Thyroid gland (tissue), 4 donors: ENCODE data around the gene NXPH4. TPM values are rescaled to one million over a fixed set of nuclear protein-coding genes. Genes with fewer than 3 reads are reported as not detected.

Experiments used
- DNase-seq, 2 donors: peaks; one replicate each; pipeline ENCODE4 v3.0.0-alpha.2; 2019
- H3K27ac ChIP-seq, 3 donors: fragments of 200-600 bp; sonication (generic); 1 replicate in 2 of 3; 2 replicates in 1 of 3; pipeline ENCODE4 v1.5.1; 2016 to 2019; ENCODE audit warnings: mild to moderate bottlenecking in 1 of 3, moderate library complexity in 1 of 3
- H3K27me3 ChIP-seq: fragments of 200-600 bp; sonication (generic); one replicate; pipeline ENCODE4 v1.5.1; 2019
- H3K36me3 ChIP-seq, 2 donors: fragments of 200-600 bp; sonication (generic); one replicate each; pipeline ENCODE4 v1.5.1; 2016 to 2019
- H3K4me1 ChIP-seq, 2 donors: fragments of 200-600 bp; sonication (generic); one replicate each; pipeline ENCODE4 v1.5.1; 2017 to 2019
- H3K4me3 ChIP-seq, 3 donors: fragments of 200-600 bp; sonication (generic); replicated peaks in 1 of 3; 1 replicate in 2 of 3; 2 replicates in 1 of 3; pipeline ENCODE4 v1.5.1; 2016; ENCODE audit warnings: mild to moderate bottlenecking in 1 of 3
- H3K9me3 ChIP-seq: fragments of 200-600 bp; sonication (generic); one replicate; pipeline ENCODE4 v1.5.1; 2017
- POLR2A ChIP-seq, 2 donors: fragments of 450-650 bp; IDR thresholded peaks; one replicate each; pipeline ENCODE4 v1.6.1; 2017; ENCODE audit warnings: antibody characterized with exemption in 2 of 2, mild to moderate bottlenecking in 2 of 2, moderate library complexity in 1 of 2
- WGBS, 2 donors: methylation state at CpG; one replicate each; pipeline ENCODE4 v1.1.5; 2017; 5-methylcytosine and 5-hydroxymethylcytosine counted together
- intact Hi-C: fragments of 100-400 bp; cut with DNase I; formaldehyde crosslinking; loops from one replicate; pipeline ENCODE4 v1.15.1; 2023
- total RNA-seq, 4 donors: library from RNA; depleted of rRNA; stranded (reverse); fragments of >200 nt; gene quantifications; one replicate each; pipeline ENCODE4 v1.2.3, GENCODE V29; 2016
- TF ChIP-seq, protein P1 (sequence below), 6 experiments: fragments of 200-600 bp in 3 of 6; fragments of 450-650 bp in 3 of 6; sonication (generic) in 3 of 6; IDR thresholded peaks; one replicate each; pipeline ENCODE4 v1.5.1; 2016 to 2019; ENCODE audit warnings: antibody characterized with exemption in 6 of 6, mild to moderate bottlenecking in 2 of 6, inconsistent platforms in 1 of 6, moderate library complexity in 1 of 6

Gene NXPH4
- total RNA-seq, 4 donors from 2014 or later = 0.27 TPM; not detected in 3

DNA sequence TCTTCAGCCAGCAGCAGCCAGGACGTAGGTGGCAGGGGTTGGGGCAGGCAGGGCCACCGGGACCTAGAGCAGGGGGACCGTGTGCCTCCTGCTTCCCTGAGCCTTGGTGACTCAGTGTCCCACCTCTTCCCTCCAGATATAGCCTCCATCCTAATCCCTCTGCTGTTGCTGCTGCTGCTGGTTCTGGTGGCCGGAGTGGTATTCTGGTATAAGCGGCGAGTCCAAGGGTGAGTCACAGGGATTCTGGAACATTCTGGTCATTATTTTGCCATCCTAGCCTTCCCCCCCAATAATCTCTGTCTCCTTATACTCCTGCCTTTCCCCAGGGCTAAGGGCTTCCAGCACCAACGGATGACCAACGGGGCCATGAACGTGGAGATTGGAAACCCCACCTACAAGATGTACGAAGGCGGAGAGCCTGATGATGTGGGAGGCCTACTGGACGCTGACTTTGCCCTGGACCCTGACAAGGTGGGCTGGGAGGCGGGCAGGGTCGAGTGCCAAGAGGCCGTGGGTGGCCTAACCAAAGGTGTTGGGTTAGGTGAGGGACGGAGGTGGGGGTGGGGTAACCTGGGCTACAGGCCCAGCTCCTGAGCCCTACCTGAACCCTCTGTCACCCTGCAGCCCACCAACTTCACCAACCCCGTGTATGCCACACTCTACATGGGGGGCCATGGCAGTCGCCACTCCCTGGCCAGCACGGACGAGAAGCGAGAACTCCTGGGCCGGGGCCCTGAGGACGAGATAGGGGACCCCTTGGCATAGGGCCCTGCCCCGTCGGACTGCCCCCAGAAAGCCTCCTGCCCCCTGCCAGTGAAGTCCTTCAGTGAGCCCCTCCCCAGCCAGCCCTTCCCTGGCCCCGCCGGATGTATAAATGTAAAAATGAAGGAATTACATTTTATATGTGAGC lies 4.5 kb upstream of the NXPH4 start:
- H3K4me1 ChIP-seq = peaks cover 3 to 24% of the 10 kb centered on the region in 2 donors
- intact Hi-C loops = no loop called here
- H3K27me3 ChIP-seq = peaks cover 2% of the 10 kb centered on the region
- H3K4me3 ChIP-seq = no peak overlapping the region
- no peak for DNase-seq
- WGBS, 2 donors = 89 to 92% methylated on average over 24 to 27 of the region's 27 CpGs
- TF ChIP-seq, protein P1, sequence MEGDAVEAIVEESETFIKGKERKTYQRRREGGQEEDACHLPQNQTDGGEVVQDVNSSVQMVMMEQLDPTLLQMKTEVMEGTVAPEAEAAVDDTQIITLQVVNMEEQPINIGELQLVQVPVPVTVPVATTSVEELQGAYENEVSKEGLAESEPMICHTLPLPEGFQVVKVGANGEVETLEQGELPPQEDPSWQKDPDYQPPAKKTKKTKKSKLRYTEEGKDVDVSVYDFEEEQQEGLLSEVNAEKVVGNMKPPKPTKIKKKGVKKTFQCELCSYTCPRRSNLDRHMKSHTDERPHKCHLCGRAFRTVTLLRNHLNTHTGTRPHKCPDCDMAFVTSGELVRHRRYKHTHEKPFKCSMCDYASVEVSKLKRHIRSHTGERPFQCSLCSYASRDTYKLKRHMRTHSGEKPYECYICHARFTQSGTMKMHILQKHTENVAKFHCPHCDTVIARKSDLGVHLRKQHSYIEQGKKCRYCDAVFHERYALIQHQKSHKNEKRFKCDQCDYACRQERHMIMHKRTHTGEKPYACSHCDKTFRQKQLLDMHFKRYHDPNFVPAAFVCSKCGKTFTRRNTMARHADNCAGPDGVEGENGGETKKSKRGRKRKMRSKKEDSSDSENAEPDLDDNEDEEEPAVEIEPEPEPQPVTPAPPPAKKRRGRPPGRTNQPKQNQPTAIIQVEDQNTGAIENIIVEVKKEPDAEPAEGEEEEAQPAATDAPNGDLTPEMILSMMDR (IDR thresholded peaks at IDR 0.05) = no peak
- TF ChIP-seq POLR2A (IDR thresholded peaks at IDR 0.05) = no peak
- no peak overlapping the region for H3K27ac ChIP-seq
- no peaks in the 10 kb centered on the region for H3K9me3 ChIP-seq
- no peaks in the 10 kb centered on the region for H3K36me3 ChIP-seq

DNA sequence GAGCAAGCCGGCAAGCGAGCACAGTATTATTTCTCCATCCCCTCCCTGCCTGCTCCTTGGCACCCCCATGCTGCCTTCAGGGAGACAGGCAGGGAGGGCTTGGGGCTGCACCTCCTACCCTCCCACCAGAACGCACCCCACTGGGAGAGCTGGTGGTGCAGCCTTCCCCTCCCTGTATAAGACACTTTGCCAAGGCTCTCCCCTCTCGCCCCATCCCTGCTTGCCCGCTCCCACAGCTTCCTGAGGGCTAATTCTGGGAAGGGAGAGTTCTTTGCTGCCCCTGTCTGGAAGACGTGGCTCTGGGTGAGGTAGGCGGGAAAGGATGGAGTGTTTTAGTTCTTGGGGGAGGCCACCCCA lies 3.9 kb upstream of the NXPH4 start:
- Histone ChIP-seq H3K4me1 (peaks cover 8 to 30% of the 10 kb centered on the region in 2 donors), H3K36me3 (no peaks in the 10 kb centered on the region), H3K4me3 (no peak overlapping the region), H3K9me3 (no peaks in the 10 kb centered on the region), H3K27ac (no peak overlapping the region), H3K27me3 (peaks cover 6% of the 10 kb centered on the region)
- DNase-seq = no peak
- intact Hi-C loops = no loop called here
- TF ChIP-seq, protein P1 (IDR thresholded peaks at IDR 0.05) = no peak
- TF ChIP-seq POLR2A (IDR thresholded peaks at IDR 0.05) = no peak
- WGBS, 2 donors = 84 to 87% methylated on average over 7 of the region's 7 CpGs

DNA sequence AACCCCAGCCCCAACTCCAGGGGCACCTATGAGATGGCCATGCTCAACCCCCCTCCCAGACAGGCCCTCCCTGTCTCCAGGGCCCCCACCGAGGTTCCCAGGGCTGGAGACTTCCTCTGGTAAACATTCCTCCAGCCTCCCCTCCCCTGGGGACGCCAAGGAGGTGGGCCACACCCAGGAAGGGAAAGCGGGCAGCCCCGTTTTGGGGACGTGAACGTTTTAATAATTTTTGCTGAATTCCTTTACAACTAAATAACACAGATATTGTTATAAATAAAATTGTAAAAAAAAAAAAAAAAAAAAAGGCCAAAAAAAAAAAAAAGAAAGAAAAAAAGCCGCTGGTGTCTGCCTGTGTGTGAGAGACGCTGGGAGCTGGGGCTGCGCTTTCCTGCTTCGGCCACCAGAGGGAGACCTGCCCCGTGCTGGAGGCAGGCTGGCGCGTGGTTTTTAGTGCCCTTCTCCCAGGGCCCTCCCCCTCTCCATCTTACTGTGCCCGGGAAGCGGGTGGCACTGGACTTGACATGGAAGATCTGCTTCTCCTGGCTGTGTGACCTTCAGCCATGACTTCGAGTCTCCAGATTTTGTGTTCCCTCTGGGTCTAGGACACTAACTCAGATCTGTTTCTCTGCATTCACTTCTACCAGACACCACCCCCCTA lies 3.4 kb upstream of the NXPH4 start:
- peak; percentile 86 for DNase-seq
- H3K9me3 ChIP-seq = no peaks in the 10 kb centered on the region
- intact Hi-C loops = no loop called here
- H3K27ac ChIP-seq = no peak overlapping the region
- TF ChIP-seq POLR2A (IDR thresholded peaks at IDR 0.05) = no peak
- TF ChIP-seq, protein P1 (IDR thresholded peaks at IDR 0.05) = peak; percentile 87 to 98 (median 94)
- H3K4me3 ChIP-seq = no peak overlapping the region
- peaks cover 6% of the 10 kb centered on the region for H3K27me3 ChIP-seq
- peaks cover 8 to 30% of the 10 kb centered on the region in 2 donors for H3K4me1 ChIP-seq
- 10 to 13% methylated on average over 16 of the region's 16 CpGs for WGBS, 2 donors
- no peaks in the 10 kb centered on the region for H3K36me3 ChIP-seq

DNA sequence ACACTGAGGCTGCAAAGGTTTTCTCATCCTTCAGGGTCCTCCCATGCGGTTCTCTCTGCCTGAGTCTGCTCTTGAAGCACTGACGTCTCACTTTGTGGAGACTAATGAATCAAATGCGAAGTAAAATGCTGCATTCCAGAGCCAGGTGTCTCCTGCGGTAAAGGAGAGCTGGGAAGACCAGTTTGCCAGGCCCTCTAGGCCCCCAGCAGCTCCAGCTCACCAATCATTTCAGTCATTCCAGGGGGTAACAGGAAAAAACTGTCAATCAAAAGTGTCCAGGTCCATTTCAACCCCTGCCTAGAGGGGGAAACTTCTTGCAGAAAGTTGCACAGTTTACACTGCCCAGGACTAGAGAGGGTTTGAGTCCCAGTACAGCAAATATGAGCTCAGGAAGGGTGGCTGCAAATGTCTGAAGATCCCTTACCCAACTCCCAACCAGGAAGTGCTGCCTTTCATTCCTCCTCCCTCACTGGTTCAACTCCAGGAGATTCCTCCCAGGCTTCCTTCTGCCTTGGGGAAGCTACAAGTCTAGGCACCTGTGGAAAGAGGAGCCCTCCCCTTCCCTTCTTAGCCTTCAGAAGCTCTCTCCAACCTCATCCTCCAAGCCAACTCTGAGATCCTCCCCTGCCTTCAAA lies 2.7 kb upstream of the NXPH4 start:
- Histone ChIP-seq H3K4me1 (peaks cover 8 to 30% of the 10 kb centered on the region in 2 donors), H3K4me3 (no peak overlapping the region), H3K9me3 (no peaks in the 10 kb centered on the region), H3K27ac (no peak overlapping the region), H3K27me3 (peaks cover 6% of the 10 kb centered on the region), H3K36me3 (no peaks in the 10 kb centered on the region)
- intact Hi-C loops = loop anchor here (2.0 kb wide), 1 partner anchor 31 kb away; no protein-coding TSS in a partner anchor
- whole genome bisulfite sequencing, 2 donors = 42 to 62% methylated on average over 4 of the region's 4 CpGs
- TF ChIP-seq, protein P1 (IDR thresholded peaks at IDR 0.05) = no peak
- TF ChIP-seq POLR2A (IDR thresholded peaks at IDR 0.05) = no peak
- DNase-seq = no peak
